ENCODE data around the gene ADAM15.

Gene ADAM15

GRCh38 chr1:155035936-155036335, 15.2 kb upstream of the ADAM15 start:
- TF ChIP-seq CTCF (IDR thresholded peaks at IDR 0.05; ENCODE audit: borderline replicate concordance, control extremely low read depth, extremely low read depth, insufficient read depth, missing control alignments): no peak
- DNase-seq (ENCODE audit: low spot score): no peak
- in situ Hi-C loops (cut with MboI; ENCODE audit: low sequenced_read_pairs, unreplicated experiment): no loop called here

GRCh38 chr1:155037043-155037442, 14.1 kb upstream of the ADAM15 start:
- no peak for TF ChIP-seq CTCF (IDR thresholded peaks at IDR 0.05; ENCODE audit: borderline replicate concordance, control extremely low read depth, extremely low read depth, insufficient read depth, missing control alignments)
- DNase-seq (ENCODE audit: low spot score): no peak
- in situ Hi-C loops (cut with MboI; ENCODE audit: low sequenced_read_pairs, unreplicated experiment): no loop called here

GRCh38 chr1:155037851-155038441, 13.2 kb upstream of the ADAM15 start:
- TF ChIP-seq CTCF (IDR thresholded peaks at IDR 0.05; ENCODE audit: borderline replicate concordance, control extremely low read depth, extremely low read depth, insufficient read depth, missing control alignments): no peak
- in situ Hi-C loops (cut with MboI; ENCODE audit: low sequenced_read_pairs, unreplicated experiment): no loop called here
- DNase-seq (ENCODE audit: low spot score): no peak

- in situ Hi-C loops (cut with MboI; ENCODE audit: low sequenced_read_pairs, unreplicated experiment): no loop called here
- no peak for TF ChIP-seq CTCF (IDR thresholded peaks at IDR 0.05; ENCODE audit: borderline replicate concordance, control extremely low read depth, extremely low read depth, insufficient read depth, missing control alignments)
- no peak for DNase-seq (ENCODE audit: low spot score)
Measured at GRCh38 chr1:155038602-155039307, 12.4 kb upstream of the ADAM15 start.

- in situ Hi-C loops (cut with MboI; ENCODE audit: low sequenced_read_pairs, unreplicated experiment): no loop called here
- DNase-seq (ENCODE audit: low spot score): no peak
- no peak for TF ChIP-seq CTCF (IDR thresholded peaks at IDR 0.05; ENCODE audit: borderline replicate concordance, control extremely low read depth, extremely low read depth, insufficient read depth, missing control alignments)
Measured at GRCh38 chr1:155039308-155039669, 11.8 kb upstream of the ADAM15 start.

GRCh38 chr1:155040358-155041093, 10.6 kb upstream of the ADAM15 start:
- no peak for TF ChIP-seq CTCF (IDR thresholded peaks at IDR 0.05; ENCODE audit: borderline replicate concordance, control extremely low read depth, extremely low read depth, insufficient read depth, missing control alignments)
- in situ Hi-C loops (cut with MboI; ENCODE audit: low sequenced_read_pairs, unreplicated experiment): no loop called here
- no peak for DNase-seq (ENCODE audit: low spot score)

Data from GM13976 (cell line).